Endometrial microvascular endothelial cells (primary cell): ENCODE measurements around the gene CSKMT. TPM values are rescaled to one million over a fixed set of nuclear protein-coding genes. Genes with fewer than 3 reads are reported as not detected.
"Not testable (repeated sequence)": the region's sequence is repeated elsewhere in the genome, so short reads cannot be mapped to it uniquely, and the experiment has no call there.

ENCODE experiments used
- in situ Hi-C: cut with HindIII; loops from 2 replicates; pipeline ENCODE4 v1.10.0; 2017; ENCODE audit warnings: low sequenced_read_pairs, low pct_unique_long_range_greater_than_20kb; ENCODE audit errors: inconsistent ontology term
- total RNA-seq: library from RNA; depleted of rRNA; stranded (reverse); fragments of >200 nt; gene quantifications from one replicate; pipeline ENCODE4 v1.2.3, GENCODE V29; 2015; ENCODE audit errors: inconsistent ontology term

CSKMT gene
- total RNA-seq, 1 donor from 2014 or later = 3.9 TPM

DNA sequence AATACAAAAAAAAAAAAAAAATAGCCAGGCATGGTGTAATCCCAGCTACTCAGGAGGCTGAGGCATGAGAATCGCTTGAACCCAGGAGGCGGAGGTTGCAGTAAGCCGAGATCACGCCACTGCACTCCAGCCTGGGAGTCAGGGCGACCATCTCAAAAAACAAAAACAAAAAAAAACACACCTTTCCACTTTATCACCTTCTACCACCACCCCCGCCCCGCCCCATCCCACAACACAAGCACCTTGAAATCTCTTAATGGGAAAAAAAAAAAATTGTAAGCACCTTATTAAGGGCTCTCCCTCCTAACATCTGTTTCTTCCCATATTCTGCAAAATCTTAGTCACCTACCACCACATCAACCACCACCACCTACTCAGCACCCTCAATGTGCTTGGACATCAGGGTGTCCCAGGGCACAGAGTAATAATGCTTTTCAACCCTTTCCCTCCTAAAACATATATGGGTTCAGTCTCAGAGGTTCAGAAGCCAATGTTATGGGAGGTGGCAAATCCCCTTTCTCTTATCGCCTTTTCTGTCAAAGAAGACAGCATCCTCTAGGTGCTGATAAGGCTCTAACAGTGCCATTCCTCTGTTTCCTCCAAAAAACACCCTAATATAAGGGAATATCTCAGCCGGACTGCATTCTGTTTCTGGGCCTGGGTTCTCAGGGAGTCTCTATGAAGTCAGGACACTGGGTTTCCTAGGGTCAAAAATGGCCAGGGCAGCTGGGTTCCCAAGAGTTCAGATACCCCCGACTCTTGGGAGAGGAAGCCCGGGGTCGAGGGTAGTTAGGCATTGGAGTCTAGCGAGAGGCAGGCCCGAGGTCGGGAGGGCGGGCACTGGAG, 12.7 kb upstream of the CSKMT start:
- in situ Hi-C loops = loop anchor here (25.0 kb wide), 1 partner anchor 90 kb away; the partner anchor contains the start of gene EEF1G

DNA sequence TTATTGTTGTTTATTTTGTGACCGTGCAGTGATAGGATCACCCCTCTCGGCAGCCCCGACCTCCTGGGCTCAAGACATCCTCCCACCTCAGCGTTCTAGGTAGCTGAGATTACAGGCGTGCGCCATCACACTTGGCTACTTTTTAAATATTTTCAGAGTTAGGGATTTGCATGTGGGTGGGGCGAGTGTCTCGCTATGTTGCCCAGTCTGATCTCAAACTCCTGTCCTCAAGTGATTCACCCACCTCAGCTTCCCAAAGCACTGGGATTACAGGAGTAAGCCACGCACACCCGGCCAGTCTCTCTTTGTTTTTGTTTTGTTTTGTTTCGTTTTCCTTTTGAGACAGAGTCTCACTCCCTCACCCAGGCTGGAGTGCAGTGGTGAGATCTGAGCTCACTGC, 10.8 kb upstream of the CSKMT start:
- in situ Hi-C loops = loop anchor here (25.0 kb wide), 1 partner anchor 92 kb away; the partner anchor contains the start of gene EEF1G

GRCh38 chr11:62656796-62657429, 8.2 kb upstream of the CSKMT start:
- in situ Hi-C loops = loop anchor here (25.0 kb wide), 1 partner anchor 95 kb away; the partner anchor contains the start of gene EEF1G

GRCh38 chr11:62664405-62665074, 572 bp upstream of the CSKMT start:
- in situ Hi-C loops = loop anchor here (25.0 kb wide), 1 partner anchor 102 kb away; the partner anchor contains the start of gene EEF1G

GRCh38 chr11:62665599-62666258, 617 bp downstream of the CSKMT start:
- in situ Hi-C loops = loop anchor here (25.0 kb wide), 1 partner anchor 103 kb away; the partner anchor contains the start of gene EEF1G

DNA sequence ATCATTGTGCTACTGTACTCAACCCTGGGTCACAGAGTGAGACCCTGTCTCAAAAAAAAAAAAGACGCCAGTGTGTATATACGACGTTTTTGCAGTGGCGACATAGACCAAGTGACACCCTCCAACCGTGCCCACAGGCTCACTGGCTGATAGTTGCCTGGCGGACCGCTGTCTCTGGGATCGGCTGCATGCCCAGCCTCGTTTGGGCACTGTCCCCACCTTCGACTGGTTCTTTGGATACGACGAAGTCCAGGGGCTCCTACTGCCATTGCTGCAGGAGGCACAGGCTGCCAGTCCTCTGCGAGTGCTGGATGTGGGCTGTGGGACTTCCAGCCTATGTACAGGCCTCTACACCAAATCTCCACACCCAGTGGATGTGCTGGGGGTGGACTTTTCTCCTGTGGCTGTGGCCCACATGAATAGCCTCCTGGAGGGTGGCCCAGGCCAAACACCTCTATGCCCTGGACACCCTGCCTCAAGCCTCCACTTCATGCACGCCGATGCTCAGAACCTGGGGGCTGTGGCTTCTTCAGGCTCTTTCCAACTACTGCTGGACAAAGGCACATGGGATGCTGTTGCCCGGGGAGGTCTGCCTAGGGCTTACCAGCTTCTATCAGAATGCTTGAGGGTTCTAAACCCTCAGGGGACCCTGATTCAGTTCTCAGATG, 1.3 kb downstream of the CSKMT start:
- in situ Hi-C loops = loop anchor here (25.0 kb wide), 1 partner anchor 104 kb away; the partner anchor contains the start of gene EEF1G

DNA sequence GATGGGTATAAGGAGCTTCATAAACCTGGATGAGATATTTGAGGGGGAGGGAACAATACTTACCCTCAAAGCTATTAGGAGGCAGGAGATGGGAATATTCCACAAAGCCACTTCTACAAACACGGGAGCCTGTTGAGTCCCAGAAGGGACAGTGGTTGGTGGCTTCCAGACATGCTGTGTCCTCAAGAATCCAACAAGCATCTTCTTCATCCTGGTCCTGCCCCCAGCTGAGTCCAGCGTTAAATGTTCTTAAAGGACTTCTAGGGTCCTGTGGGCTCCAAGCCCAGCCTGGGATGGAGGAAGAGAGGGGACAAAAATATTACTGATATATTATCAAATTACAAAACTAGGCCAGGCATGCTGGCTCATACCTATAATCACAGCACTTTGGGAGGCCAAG, 2.3 kb downstream of the CSKMT start:
- in situ Hi-C loops = loop anchor here (25.0 kb wide), 1 partner anchor 105 kb away; the partner anchor contains the start of gene EEF1G

GRCh38 chr11:62669420-62670161, 4.5 kb downstream of the CSKMT start:
- in situ Hi-C loops = loop anchor here (25.0 kb wide), 1 partner anchor 107 kb away; the partner anchor contains the start of gene EEF1G

DNA sequence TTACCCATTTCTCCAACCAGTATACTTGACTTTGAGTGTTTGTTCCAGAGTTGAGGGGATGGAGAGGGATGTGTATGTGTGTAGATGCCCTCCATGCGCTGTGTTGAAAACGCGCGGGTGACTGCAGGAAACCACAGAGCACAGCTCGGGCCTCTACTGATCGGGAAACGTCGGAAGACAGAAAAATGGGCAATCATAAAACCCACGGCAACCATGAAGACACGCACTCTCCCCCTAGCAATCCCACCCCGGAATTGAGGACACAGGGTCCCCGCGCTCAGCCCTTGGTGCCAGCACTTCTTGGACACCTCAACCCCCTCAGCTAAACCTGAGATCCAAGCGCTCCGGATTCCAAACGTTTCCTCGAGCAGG, 6.1 kb downstream of the CSKMT start:
- in situ Hi-C loops = loop anchor here (25.0 kb wide), 1 partner anchor 109 kb away; the partner anchor contains the start of gene EEF1G

- in situ Hi-C loops = loop anchor here (25.0 kb wide), 1 partner anchor 109 kb away; the partner anchor contains the start of gene EEF1G
These were observed 6.7 kb downstream of the CSKMT start, which contains the start of the genes LBHD1 and UQCC3 for GRCh38 chr11:62671608-62672389. LBHD1 (minus strand) TSS chr11:62672267; CDS start chr11:62670031, 2,236 bp downstream. UQCC3 (plus strand) TSS chr11:62671673; CDS start chr11:62671746, 73 bp downstream.

DNA sequence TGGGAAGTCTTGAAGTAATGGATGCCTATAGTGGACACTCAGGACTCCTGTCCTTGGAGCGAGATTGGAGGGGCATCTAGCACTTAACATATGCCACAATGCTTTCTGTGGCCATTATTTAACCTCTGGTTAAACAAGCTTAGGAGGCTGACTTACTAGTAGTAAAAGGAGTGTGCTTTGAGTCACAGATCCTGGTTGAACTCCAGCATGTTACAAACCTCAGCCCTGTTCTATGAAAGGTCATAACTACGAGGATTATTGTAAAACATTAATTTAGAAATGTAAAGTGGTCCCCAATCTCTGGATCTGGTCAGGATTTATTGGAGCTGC, 8.0 kb downstream of the CSKMT start:
- in situ Hi-C loops = loop anchor here (25.0 kb wide), 1 partner anchor 111 kb away; the partner anchor contains the start of gene EEF1G

DNA sequence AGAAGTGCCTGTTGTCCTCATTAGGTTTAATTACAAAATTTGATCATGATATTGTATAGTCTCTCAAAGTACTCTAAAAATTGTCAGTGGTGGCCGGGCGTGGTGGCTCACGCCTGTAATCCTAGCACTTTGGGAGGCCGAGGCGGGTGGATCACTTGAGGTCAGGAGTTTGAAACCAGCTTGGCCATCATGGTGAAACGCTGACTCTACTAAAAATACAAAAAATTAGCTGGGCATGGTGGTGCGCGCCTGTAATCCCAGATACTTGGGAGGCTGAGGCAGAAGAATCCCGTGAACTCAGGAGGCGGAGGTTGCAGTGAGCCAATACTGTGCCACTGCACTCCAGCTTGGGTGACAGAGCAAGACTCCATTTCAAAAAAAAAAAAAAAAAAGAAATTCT, 10.3 kb downstream of the CSKMT start:
- in situ Hi-C loops = not testable (repeated sequence)

GRCh38 chr11:62676698-62677097, 11.6 kb downstream of the CSKMT start:
- in situ Hi-C loops = no loop called here

- in situ Hi-C loops = no loop called here
These were observed 12.0 kb downstream of the CSKMT start for GRCh38 chr11:62677156-62677555.

GRCh38 chr11:62677714-62678113, 12.6 kb downstream of the CSKMT start:
- in situ Hi-C loops = no loop called here

GRCh38 chr11:62678433-62678769, 13.3 kb downstream of the CSKMT start:
- in situ Hi-C loops = no loop called here
